GM10266 (cell line): ENCODE data around the gene PLEKHF1.
A peak's percentile ranks its signal among the peaks of the same experiment; 100 is the strongest.

ENCODE experiments used
- DNase-seq: peaks from one replicate; pipeline ENCODE4 v3.0.0; 2012; ENCODE audit errors: extremely low spot score
- TF ChIP-seq, protein P1 (sequence below): IDR thresholded peaks from 2 replicates; pipeline ENCODE4 v1.5.1; 2012; ENCODE audit warnings: mild to moderate bottlenecking, low read depth; ENCODE audit not compliant: control insufficient read depth, insufficient read depth; ENCODE audit errors: missing control alignments

The PLEKHF1 gene, protein sequence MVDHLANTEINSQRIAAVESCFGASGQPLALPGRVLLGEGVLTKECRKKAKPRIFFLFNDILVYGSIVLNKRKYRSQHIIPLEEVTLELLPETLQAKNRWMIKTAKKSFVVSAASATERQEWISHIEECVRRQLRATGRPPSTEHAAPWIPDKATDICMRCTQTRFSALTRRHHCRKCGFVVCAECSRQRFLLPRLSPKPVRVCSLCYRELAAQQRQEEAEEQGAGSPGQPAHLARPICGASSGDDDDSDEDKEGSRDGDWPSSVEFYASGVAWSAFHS

DNA sequence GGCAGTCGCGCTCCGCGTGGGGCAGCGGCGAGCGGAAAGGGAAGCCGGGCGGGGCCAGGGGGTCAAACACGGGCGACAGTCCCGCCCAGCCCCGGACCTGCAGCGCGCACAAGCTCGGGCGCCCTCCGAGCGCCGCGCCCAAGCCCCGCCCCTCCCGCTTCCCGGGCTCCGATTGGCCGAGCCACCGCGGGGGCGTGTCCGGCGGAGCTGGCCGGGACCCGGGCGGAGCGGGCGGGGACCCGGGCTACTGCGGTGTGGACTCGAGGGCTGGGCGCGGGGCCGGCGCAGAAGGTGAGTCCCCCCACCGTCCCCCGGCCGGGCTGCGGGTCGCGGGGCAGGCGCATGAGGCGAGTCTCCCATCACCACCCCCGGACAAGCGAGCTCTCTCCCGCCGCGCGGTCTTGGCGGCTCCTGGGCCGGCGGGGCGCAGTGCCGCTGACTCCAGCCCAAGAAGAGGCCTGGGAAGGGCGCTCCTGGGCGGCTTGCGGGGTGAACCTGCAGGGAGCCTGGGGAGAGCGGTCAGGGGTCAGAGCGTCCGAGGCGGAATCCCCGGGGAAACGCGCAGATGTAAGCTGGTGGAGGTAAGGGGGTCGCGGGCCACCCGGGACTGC is at the start of gene PLEKHF1:
TSS of gene PLEKHF1 (plus strand) at position 247 of the 611 bp plus-strand sequence. CDS start 8,379 bp downstream, outside the sequence.
- TF ChIP-seq, protein P1, sequence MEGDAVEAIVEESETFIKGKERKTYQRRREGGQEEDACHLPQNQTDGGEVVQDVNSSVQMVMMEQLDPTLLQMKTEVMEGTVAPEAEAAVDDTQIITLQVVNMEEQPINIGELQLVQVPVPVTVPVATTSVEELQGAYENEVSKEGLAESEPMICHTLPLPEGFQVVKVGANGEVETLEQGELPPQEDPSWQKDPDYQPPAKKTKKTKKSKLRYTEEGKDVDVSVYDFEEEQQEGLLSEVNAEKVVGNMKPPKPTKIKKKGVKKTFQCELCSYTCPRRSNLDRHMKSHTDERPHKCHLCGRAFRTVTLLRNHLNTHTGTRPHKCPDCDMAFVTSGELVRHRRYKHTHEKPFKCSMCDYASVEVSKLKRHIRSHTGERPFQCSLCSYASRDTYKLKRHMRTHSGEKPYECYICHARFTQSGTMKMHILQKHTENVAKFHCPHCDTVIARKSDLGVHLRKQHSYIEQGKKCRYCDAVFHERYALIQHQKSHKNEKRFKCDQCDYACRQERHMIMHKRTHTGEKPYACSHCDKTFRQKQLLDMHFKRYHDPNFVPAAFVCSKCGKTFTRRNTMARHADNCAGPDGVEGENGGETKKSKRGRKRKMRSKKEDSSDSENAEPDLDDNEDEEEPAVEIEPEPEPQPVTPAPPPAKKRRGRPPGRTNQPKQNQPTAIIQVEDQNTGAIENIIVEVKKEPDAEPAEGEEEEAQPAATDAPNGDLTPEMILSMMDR, result peak; percentile 53
- DNase-seq, result peak; percentile 96

DNA sequence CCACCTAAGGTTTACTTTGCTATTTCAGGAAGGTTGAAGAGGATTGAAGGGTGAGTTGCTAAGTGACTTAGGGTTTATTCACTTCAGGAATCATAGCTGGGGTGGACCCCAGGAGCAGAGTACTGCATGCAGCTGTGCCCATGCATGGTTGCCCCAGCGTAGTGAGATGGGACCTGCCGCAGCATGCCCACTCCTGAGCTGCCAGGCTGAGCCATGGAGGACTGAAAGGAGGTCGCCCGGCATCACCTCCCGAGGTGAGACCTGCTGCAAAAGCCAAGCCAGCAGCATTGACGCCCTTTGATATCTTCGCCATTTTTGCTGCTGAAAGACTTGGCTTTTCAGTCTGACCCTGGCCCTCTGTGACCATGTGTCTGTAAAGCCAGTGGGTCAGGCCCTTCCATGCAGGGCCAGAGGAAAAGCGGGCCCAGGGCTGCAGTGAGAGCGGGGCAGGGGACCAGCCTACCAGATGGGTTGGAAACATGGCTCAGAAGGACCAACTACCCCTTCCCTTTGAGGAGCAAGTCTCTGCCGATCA is 49.3 kb upstream of the PLEKHF1 start:
- no peak for DNase-seq
- TF ChIP-seq, protein P1, result no peak

DNA sequence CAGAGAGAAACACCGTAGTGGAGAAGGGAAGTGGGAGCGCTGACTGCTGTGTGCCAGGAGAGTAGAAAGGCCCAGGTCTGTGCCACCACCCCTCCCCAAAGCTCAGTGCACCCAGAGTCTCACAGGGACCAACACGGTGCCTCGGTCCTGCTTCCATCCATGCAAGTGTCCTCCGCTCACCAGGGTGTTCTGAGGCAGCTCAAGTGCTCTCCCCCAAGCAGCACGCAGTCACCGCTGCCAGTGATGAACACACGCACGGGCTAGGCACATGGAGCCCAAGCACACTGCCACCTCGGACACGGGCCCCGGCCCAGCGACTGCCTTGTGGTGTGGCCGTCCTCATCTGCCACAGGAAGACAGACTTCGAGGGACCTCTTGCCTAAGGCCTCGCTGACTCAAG is 48.7 kb upstream of the PLEKHF1 start:
- no peak for DNase-seq

DNA sequence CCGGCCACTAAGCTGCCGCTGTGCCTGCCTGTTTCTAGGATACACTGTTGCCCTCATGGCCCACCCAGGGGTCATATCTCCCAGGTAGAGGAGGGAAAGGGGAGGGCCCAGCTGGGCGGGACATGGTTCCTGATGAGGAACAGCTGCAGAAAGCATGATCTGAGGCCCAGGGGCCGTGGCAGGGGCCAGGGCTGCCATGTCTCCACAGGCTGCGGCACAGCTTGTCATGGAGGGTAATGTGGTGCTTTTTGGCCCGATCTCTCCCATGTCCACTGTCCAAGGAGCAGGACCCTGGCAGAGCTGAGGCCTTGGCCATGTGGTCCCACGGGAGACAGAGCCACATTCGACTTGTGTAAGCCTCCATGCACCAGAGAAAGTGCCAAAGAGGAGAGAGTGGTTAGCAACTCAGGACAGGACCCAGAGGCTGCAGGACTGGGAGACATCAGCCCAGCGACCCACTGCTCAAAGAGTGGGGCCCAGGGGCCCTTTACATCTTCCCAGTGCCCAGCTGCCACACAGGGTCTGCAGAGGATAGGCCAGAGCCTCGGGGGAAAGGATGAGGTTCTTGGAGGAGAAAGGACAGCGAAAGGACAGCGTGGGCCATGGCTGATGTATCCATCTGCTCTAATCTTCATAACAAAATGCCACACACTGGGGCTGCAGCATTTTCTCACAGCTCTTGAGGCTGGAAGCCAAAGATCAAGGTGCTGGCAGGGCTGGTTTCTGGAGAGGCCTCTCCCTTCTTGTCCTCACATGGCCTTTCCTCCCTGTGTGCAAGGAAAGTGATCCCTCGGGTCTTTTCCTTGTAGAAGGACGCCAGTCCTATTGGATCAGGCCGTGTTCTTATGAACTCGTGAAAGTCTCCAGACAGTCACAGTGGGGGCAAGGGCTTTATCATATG is 47.6 kb upstream of the PLEKHF1 start:
- DNase-seq, result no peak
- TF ChIP-seq, protein P1, result no peak

More for the DNA sequence above, 48.7 kb upstream of the PLEKHF1 start:
- TF ChIP-seq, protein P1, result no peak

DNA sequence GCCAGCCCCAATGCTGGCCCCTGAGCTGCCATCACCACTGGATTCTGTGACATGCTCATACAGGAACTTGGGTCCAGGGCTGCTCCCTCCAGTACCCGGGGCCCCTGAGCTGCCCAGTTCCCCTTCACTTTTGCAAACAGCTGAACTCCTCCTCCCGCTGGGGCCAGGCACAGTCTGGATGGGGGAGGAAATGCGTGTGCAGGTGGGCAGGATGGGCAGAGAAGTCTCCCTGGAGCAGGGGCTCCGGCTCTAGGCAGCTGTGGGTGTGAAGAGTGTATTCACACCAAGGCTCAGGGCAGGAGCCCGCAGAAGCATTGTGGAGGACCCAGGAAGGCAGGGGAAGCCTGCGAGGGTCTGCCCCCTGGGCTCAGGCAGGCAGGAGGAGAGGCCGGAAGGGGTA is 46.8 kb upstream of the PLEKHF1 start:
- no peak for DNase-seq
- TF ChIP-seq, protein P1, result no peak

DNA sequence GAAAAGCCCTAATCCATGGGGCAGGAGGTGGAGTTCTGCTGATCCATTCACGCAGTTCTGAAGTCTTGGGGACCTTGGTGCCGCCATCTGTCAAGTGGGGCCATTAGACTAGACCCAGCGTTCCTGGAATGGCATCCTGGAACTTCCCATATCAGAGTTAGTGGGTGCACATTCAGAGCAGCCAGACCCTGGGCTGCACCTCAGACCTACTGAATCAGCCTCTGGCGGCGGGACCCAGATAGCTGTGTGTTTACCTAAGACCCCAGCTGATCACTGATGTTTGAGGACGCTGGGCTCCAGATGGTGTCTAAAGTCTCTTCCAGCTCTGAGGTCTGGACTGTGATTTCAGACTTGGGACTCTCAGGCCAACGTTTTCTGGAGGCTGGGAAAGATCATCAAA is 46.4 kb upstream of the PLEKHF1 start:
- TF ChIP-seq, protein P1, result no peak

More for the DNA sequence above, 46.4 kb upstream of the PLEKHF1 start:
- DNase-seq, result no peak
